ENCODE results near the gene SPRR5.
A peak's percentile ranks its signal among the peaks of the same experiment; 100 is the strongest.

SPRR5 gene

GRCh38 chr1:152960452-152961044 is 13.5 kb downstream of the SPRR5 start:
- Histone ChIP-seq H4K5ac (ENCODE audit: low read length) (no peak overlapping the region), H4K8ac (ENCODE audit: low read depth, low read length) (no peak overlapping the region), H3K36me3 (ENCODE audit: control insufficient read depth, insufficient read depth, low read length) (no peaks in the 10 kb centered on the region), H3K4me1 (ENCODE audit: control insufficient read depth, low read depth, low read length) (no peaks in the 10 kb centered on the region), H3K79me2 (ENCODE audit: control insufficient read depth, insufficient read depth, low read length) (no peaks in the 10 kb centered on the region), H3K18ac (ENCODE audit: low read length) (no peak overlapping the region), H2AK5ac (ENCODE audit: low read length) (no peak overlapping the region), H3K79me1 (ENCODE audit: low read length) (no peaks in the 10 kb centered on the region), H3K4me3 (ENCODE audit: low read length) (no peak overlapping the region), H3K4me2 (ENCODE audit: low read length) (no peak overlapping the region), H2BK15ac (replicated peaks; ENCODE audit: low read depth) (no peak overlapping the region), H2BK5ac (ENCODE audit: low read length) (no peak overlapping the region), H3K23ac (ENCODE audit: low read length) (no peak overlapping the region), H3K56ac (ENCODE audit: low read length) (no peak overlapping the region), H3K27me3 (ENCODE audit: insufficient read depth, low read length, poor library complexity) (no peaks in the 10 kb centered on the region), H3K4ac (ENCODE audit: low read depth, low read length) (no peak overlapping the region), H3K9ac (ENCODE audit: low read length) (no peak overlapping the region), H2BK120ac (ENCODE audit: low read depth, low read length) (no peak overlapping the region), H3K27ac (ENCODE audit: low read depth, low read length) (no peak overlapping the region)
- no CpG with 5 or more reads among the region's 10 CpGs for WGBS (ENCODE audit: extremely low coverage, insufficient coverage, low lambda C conversion rate)
- DNase-seq, result peak; percentile 47

GRCh38 chr1:152961226-152961891 is 14.4 kb downstream of the SPRR5 start:
- H3K9ac ChIP-seq (ENCODE audit: low read length), result no peak overlapping the region
- no peaks in the 10 kb centered on the region for H3K36me3 ChIP-seq (ENCODE audit: control insufficient read depth, insufficient read depth, low read length)
- no peak overlapping the region for H2BK5ac ChIP-seq (ENCODE audit: low read length)
- H3K4ac ChIP-seq (ENCODE audit: low read depth, low read length), result no peak overlapping the region
- no peak overlapping the region for H3K4me2 ChIP-seq (ENCODE audit: low read length)
- H3K4me1 ChIP-seq (ENCODE audit: control insufficient read depth, low read depth, low read length), result no peaks in the 10 kb centered on the region
- no peaks in the 10 kb centered on the region for H3K27me3 ChIP-seq (ENCODE audit: insufficient read depth, low read length, poor library complexity)
- no peak overlapping the region for H3K23ac ChIP-seq (ENCODE audit: low read length)
- no peak overlapping the region for H2BK15ac ChIP-seq (replicated peaks; ENCODE audit: low read depth)
- H4K8ac ChIP-seq (ENCODE audit: low read depth, low read length), result no peak overlapping the region
- no peaks in the 10 kb centered on the region for H3K79me2 ChIP-seq (ENCODE audit: control insufficient read depth, insufficient read depth, low read length)
- no peak overlapping the region for H4K5ac ChIP-seq (ENCODE audit: low read length)
- no peak for DNase-seq
- no peak overlapping the region for H3K4me3 ChIP-seq (ENCODE audit: low read length)
- no CpG with 5 or more reads among the region's 7 CpGs for WGBS (ENCODE audit: extremely low coverage, insufficient coverage, low lambda C conversion rate)
- H3K18ac ChIP-seq (ENCODE audit: low read length), result no peak overlapping the region
- H3K79me1 ChIP-seq (ENCODE audit: low read length), result no peaks in the 10 kb centered on the region
- no peak overlapping the region for H2AK5ac ChIP-seq (ENCODE audit: low read length)
- H2BK120ac ChIP-seq (ENCODE audit: low read depth, low read length), result no peak overlapping the region
- no peak overlapping the region for H3K27ac ChIP-seq (ENCODE audit: low read depth, low read length)
- H3K56ac ChIP-seq (ENCODE audit: low read length), result no peak overlapping the region

- Histone ChIP-seq H3K36me3 (ENCODE audit: control insufficient read depth, insufficient read depth, low read length) (no peaks in the 10 kb centered on the region), H4K5ac (ENCODE audit: low read length) (no peak overlapping the region), H2BK120ac (ENCODE audit: low read depth, low read length) (no peak overlapping the region), H3K4me3 (ENCODE audit: low read length) (no peak overlapping the region), H2AK5ac (ENCODE audit: low read length) (no peak overlapping the region), H3K79me1 (ENCODE audit: low read length) (no peaks in the 10 kb centered on the region), H3K9ac (ENCODE audit: low read length) (no peak overlapping the region), H3K56ac (ENCODE audit: low read length) (no peak overlapping the region), H3K18ac (ENCODE audit: low read length) (no peak overlapping the region), H3K27ac (ENCODE audit: low read depth, low read length) (no peak overlapping the region), H3K4me1 (ENCODE audit: control insufficient read depth, low read depth, low read length) (no peaks in the 10 kb centered on the region), H2BK15ac (replicated peaks; ENCODE audit: low read depth) (no peak overlapping the region), H3K4me2 (ENCODE audit: low read length) (no peak overlapping the region), H3K4ac (ENCODE audit: low read depth, low read length) (no peak overlapping the region), H2BK5ac (ENCODE audit: low read length) (no peak overlapping the region), H3K23ac (ENCODE audit: low read length) (no peak overlapping the region), H4K8ac (ENCODE audit: low read depth, low read length) (no peak overlapping the region), H3K27me3 (ENCODE audit: insufficient read depth, low read length, poor library complexity) (no peaks in the 10 kb centered on the region), H3K79me2 (ENCODE audit: control insufficient read depth, insufficient read depth, low read length) (no peaks in the 10 kb centered on the region)
- WGBS (ENCODE audit: extremely low coverage, insufficient coverage, low lambda C conversion rate), result no CpG with 5 or more reads among the region's 2 CpGs
- DNase-seq, result peak; percentile 75
Observed at GRCh38 chr1:152962876-152963415, 15.9 kb downstream of the SPRR5 start.

- no peak overlapping the region for H2BK120ac ChIP-seq (ENCODE audit: low read depth, low read length)
- H2AK5ac ChIP-seq (ENCODE audit: low read length), result no peak overlapping the region
- H3K36me3 ChIP-seq (ENCODE audit: control insufficient read depth, insufficient read depth, low read length), result no peaks in the 10 kb centered on the region
- no peak overlapping the region for H3K56ac ChIP-seq (ENCODE audit: low read length)
- no CpG with 5 or more reads among the region's 1 CpG for WGBS (ENCODE audit: extremely low coverage, insufficient coverage, low lambda C conversion rate)
- H3K27ac ChIP-seq (ENCODE audit: low read depth, low read length), result no peak overlapping the region
- H3K79me2 ChIP-seq (ENCODE audit: control insufficient read depth, insufficient read depth, low read length), result no peaks in the 10 kb centered on the region
- no peak overlapping the region for H2BK5ac ChIP-seq (ENCODE audit: low read length)
- H3K18ac ChIP-seq (ENCODE audit: low read length), result no peak overlapping the region
- no peaks in the 10 kb centered on the region for H3K27me3 ChIP-seq (ENCODE audit: insufficient read depth, low read length, poor library complexity)
- H4K8ac ChIP-seq (ENCODE audit: low read depth, low read length), result no peak overlapping the region
- H3K79me1 ChIP-seq (ENCODE audit: low read length), result no peaks in the 10 kb centered on the region
- H3K23ac ChIP-seq (ENCODE audit: low read length), result no peak overlapping the region
- DNase-seq, result no peak
- no peaks in the 10 kb centered on the region for H3K4me1 ChIP-seq (ENCODE audit: control insufficient read depth, low read depth, low read length)
- no peak overlapping the region for H4K5ac ChIP-seq (ENCODE audit: low read length)
- H3K4me2 ChIP-seq (ENCODE audit: low read length), result no peak overlapping the region
- no peak overlapping the region for H2BK15ac ChIP-seq (replicated peaks; ENCODE audit: low read depth)
- no peak overlapping the region for H3K9ac ChIP-seq (ENCODE audit: low read length)
- H3K4ac ChIP-seq (ENCODE audit: low read depth, low read length), result no peak overlapping the region
- H3K4me3 ChIP-seq (ENCODE audit: low read length), result no peak overlapping the region
Observed at GRCh38 chr1:152964536-152964935, 17.5 kb downstream of the SPRR5 start.

- Histone ChIP-seq H3K27me3 (ENCODE audit: insufficient read depth, low read length, poor library complexity) (no peaks in the 10 kb centered on the region), H3K4ac (ENCODE audit: low read depth, low read length) (no peak overlapping the region), H3K79me2 (ENCODE audit: control insufficient read depth, insufficient read depth, low read length) (no peaks in the 10 kb centered on the region), H3K23ac (ENCODE audit: low read length) (no peak overlapping the region), H3K4me3 (ENCODE audit: low read length) (no peak overlapping the region), H2AK5ac (ENCODE audit: low read length) (no peak overlapping the region), H3K4me2 (ENCODE audit: low read length) (no peak overlapping the region), H3K27ac (ENCODE audit: low read depth, low read length) (no peak overlapping the region), H4K5ac (ENCODE audit: low read length) (no peak overlapping the region), H2BK5ac (ENCODE audit: low read length) (no peak overlapping the region), H3K18ac (ENCODE audit: low read length) (no peak overlapping the region), H3K79me1 (ENCODE audit: low read length) (no peaks in the 10 kb centered on the region), H4K8ac (ENCODE audit: low read depth, low read length) (no peak overlapping the region), H3K56ac (ENCODE audit: low read length) (no peak overlapping the region), H3K36me3 (ENCODE audit: control insufficient read depth, insufficient read depth, low read length) (no peaks in the 10 kb centered on the region), H3K9ac (ENCODE audit: low read length) (no peak overlapping the region), H3K4me1 (ENCODE audit: control insufficient read depth, low read depth, low read length) (no peaks in the 10 kb centered on the region), H2BK120ac (ENCODE audit: low read depth, low read length) (no peak overlapping the region), H2BK15ac (replicated peaks; ENCODE audit: low read depth) (no peak overlapping the region)
- WGBS (ENCODE audit: extremely low coverage, insufficient coverage, low lambda C conversion rate), result no CpG with 5 or more reads among the region's 4 CpGs
- DNase-seq, result no peak
Observed at GRCh38 chr1:152965853-152966252, 18.8 kb downstream of the SPRR5 start.

Measured in mesendoderm (in vitro differentiated cells).